DND-41 (cell line): ENCODE results near the gene KCTD21.

Experiments
- EZH2 ChIP-seq: IDR thresholded peaks from 3 replicates; pipeline ENCODE4 v1.6.1; 2012; ENCODE audit warnings: borderline replicate concordance, low read depth, mild to moderate bottlenecking, moderate library complexity, low read length, inconsistent platforms; ENCODE audit not compliant: severe bottlenecking
- TF ChIP-seq, protein P1 (sequence below): IDR thresholded peaks from 2 replicates; pipeline ENCODE4 v1.5.1; 2012; ENCODE audit warnings: borderline replicate concordance, low read length, moderate library complexity, mild to moderate bottlenecking; ENCODE audit not compliant: poor library complexity, severe bottlenecking; ENCODE audit errors: extremely low read depth

DNA sequence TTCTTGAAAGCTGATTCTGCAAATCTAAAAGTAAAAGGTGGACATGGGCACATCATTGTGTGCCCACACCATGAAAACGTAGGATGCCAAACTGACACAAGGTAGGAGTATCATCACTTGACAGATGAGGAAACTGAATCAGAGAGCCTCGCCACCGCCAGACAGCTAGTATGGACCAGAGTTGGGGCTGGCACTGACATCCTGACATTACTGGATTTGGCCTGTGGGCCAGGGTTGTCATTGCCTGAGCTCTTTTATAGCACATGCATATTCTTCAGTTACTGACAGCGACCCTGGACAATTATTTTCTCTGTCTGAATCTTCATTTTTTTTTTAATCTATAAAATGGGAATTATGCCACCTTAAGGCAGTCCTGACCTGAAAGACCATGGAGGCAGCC lies 16.8 kb upstream of the KCTD21 start:
- TF ChIP-seq, protein P1, sequence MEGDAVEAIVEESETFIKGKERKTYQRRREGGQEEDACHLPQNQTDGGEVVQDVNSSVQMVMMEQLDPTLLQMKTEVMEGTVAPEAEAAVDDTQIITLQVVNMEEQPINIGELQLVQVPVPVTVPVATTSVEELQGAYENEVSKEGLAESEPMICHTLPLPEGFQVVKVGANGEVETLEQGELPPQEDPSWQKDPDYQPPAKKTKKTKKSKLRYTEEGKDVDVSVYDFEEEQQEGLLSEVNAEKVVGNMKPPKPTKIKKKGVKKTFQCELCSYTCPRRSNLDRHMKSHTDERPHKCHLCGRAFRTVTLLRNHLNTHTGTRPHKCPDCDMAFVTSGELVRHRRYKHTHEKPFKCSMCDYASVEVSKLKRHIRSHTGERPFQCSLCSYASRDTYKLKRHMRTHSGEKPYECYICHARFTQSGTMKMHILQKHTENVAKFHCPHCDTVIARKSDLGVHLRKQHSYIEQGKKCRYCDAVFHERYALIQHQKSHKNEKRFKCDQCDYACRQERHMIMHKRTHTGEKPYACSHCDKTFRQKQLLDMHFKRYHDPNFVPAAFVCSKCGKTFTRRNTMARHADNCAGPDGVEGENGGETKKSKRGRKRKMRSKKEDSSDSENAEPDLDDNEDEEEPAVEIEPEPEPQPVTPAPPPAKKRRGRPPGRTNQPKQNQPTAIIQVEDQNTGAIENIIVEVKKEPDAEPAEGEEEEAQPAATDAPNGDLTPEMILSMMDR: no peak
- no peak for TF ChIP-seq EZH2
